Upper lobe of left lung (tissue), 6 donors: Measurements from ENCODE around the gene SRGAP2B. TPM values are rescaled to one million over a fixed set of nuclear protein-coding genes. Genes with fewer than 3 reads are reported as not detected.
A peak's percentile ranks its signal among the peaks of the same experiment; 100 is the strongest.
"Not testable (repeated sequence)": the region's sequence is repeated elsewhere in the genome, so short reads cannot be mapped to it uniquely, and the experiment has no call there.

Experiments
- ATAC-seq, 2 donors: fragments of 200-7000 bp; cut with Tn5 transposase; one replicate each; pipeline ENCODE4 v1.9.1; 2022; ENCODE audit warnings: mild to moderate bottlenecking in 2 of 2, moderate library complexity in 2 of 2; ENCODE audit not compliant: low FRiP score in 2 of 2
- DNase-seq, 2 donors: peaks; one replicate each; pipeline ENCODE4 v3.0.0-alpha.2; 2019 to 2020
- H3K27ac ChIP-seq, 4 donors: fragments of 200-600 bp; sonication (generic); one replicate each; pipeline ENCODE4 v1.5.1; 2016 to 2019
- H3K27me3 ChIP-seq, 4 donors: fragments of 200-600 bp; sonication (generic); one replicate each; pipeline ENCODE4 v1.5.1; 2017 to 2019
- H3K36me3 ChIP-seq, 4 donors: fragments of 200-600 bp; sonication (generic); one replicate each; pipeline ENCODE4 v1.5.1; 2016 to 2019
- H3K4me1 ChIP-seq, 4 donors: fragments of 200-600 bp; sonication (generic); one replicate each; pipeline ENCODE4 v1.5.1; 2018 to 2019
- H3K4me3 ChIP-seq, 4 donors: fragments of 200-600 bp; sonication (generic); one replicate each; pipeline ENCODE4 v1.5.1; 2017 to 2019; ENCODE audit warnings: mild to moderate bottlenecking in 2 of 4, moderate library complexity in 1 of 4
- H3K9me3 ChIP-seq, 4 donors: fragments of 200-600 bp; sonication (generic); one replicate each; pipeline ENCODE4 v1.5.1; 2018 to 2019
- WGBS, 2 donors: methylation state at CpG; one replicate each; pipeline ENCODE4 v1.1.5; 2017 to 2018; 5-methylcytosine and 5-hydroxymethylcytosine counted together
- total RNA-seq, 6 donors: library from RNA; depleted of rRNA in 4 of 6; stranded (reverse); fragments of >200 nt in 4 of 6; gene quantifications; one replicate each; pipeline versions ENCODE4 v1.1.0 to v1.2.1, GENCODE V29; 2016 to 2021
- donor health status: DM: no; HTN: no; CAD: no; lungs with moderate emphysema.
- donor health status: DM: no; HTN: yes; CAD: no; lungs with severe emphysema.

Gene SRGAP2B
- total RNA-seq, 6 donors from 2014 or later = 12.5 to 42.5 (median 29.0) TPM

DNA sequence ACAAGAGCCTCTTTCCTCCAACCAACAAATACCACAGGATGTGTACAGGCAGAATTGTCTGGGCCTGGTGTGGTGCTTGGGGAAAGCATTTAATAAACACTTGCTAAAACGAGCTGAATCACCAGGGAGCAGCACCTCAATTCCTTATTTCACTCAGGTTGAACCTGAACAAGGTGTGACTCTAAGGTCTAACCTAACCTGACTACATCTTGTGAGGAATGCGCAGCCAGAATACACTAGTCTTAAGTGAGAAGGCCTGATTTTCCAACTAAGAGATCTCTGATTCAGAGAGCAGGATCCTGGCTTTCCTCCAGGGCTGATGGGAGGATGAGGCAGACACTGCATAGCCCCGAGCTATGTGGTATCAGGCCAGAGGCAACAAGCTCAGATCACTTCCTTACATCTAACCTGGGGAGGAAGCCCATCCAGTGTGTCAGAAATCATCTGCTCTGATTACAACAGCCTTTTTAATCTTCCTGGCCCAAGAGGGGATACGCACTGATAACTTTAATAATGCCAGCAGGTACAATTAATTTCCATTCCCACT lies 158.9 kb downstream of the SRGAP2B start:
- WGBS, 2 donors = 90% methylated on average over 2 of the region's 4 CpGs; no CpG with 5 or more reads in 1 of the 2 donors
- not testable (repeated sequence) for DNase-seq, H3K36me3 ChIP-seq, H3K9me3 ChIP-seq, H3K27ac ChIP-seq, H3K4me3 ChIP-seq, ATAC-seq, H3K4me1 ChIP-seq, H3K27me3 ChIP-seq

GRCh38 chr1:144935310-144935709 lies 159.8 kb downstream of the SRGAP2B start:
- not testable (repeated sequence) for H3K4me3 ChIP-seq, H3K27me3 ChIP-seq, DNase-seq, H3K27ac ChIP-seq, H3K36me3 ChIP-seq, ATAC-seq, H3K4me1 ChIP-seq, H3K9me3 ChIP-seq
- WGBS, 2 donors = no CpG with 5 or more reads among the region's 3 CpGs

DNA sequence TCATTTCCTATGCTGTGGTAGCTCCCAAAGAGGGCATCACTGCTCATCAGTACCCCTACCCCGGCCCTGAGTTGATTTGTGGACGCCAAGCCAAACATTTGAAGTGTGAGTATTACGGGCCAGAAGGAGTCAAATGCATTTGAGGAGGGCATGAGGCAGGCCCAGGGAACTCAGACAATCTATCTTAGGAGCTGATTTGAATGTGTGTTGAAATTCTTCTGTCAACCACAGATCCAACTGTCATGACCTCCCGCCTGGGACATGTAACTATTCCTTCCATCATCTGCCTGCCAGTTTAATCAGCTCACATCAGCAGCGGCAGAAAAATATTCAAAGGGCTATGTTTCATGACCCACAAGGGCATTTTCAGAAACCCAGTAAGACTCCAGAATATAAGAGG lies 162.1 kb downstream of the SRGAP2B start:
- not testable (repeated sequence) for DNase-seq, H3K36me3 ChIP-seq, ATAC-seq, H3K9me3 ChIP-seq, H3K4me1 ChIP-seq, H3K27me3 ChIP-seq, H3K4me3 ChIP-seq, H3K27ac ChIP-seq
- WGBS, 2 donors = 70 to 100% methylated on average over 1 to 5 of the region's 5 CpGs

GRCh38 chr1:144932153-144932552 lies 163.0 kb downstream of the SRGAP2B start:
- not testable (repeated sequence) for ATAC-seq, H3K27me3 ChIP-seq, H3K36me3 ChIP-seq, H3K4me3 ChIP-seq, H3K9me3 ChIP-seq, DNase-seq, H3K4me1 ChIP-seq, H3K27ac ChIP-seq
- WGBS, 2 donors = 87% methylated on average over 3 of the region's 5 CpGs; no CpG with 5 or more reads in 1 of the 2 donors

GRCh38 chr1:144931553-144931952 lies 163.6 kb downstream of the SRGAP2B start:
- H3K27ac ChIP-seq, H3K4me1 ChIP-seq, H3K36me3 ChIP-seq, H3K27me3 ChIP-seq, ATAC-seq, H3K9me3 ChIP-seq, H3K4me3 ChIP-seq, DNase-seq: not testable (repeated sequence)
- WGBS, 2 donors = 63 to 95% methylated on average over 1 of the region's 1 CpG

DNA sequence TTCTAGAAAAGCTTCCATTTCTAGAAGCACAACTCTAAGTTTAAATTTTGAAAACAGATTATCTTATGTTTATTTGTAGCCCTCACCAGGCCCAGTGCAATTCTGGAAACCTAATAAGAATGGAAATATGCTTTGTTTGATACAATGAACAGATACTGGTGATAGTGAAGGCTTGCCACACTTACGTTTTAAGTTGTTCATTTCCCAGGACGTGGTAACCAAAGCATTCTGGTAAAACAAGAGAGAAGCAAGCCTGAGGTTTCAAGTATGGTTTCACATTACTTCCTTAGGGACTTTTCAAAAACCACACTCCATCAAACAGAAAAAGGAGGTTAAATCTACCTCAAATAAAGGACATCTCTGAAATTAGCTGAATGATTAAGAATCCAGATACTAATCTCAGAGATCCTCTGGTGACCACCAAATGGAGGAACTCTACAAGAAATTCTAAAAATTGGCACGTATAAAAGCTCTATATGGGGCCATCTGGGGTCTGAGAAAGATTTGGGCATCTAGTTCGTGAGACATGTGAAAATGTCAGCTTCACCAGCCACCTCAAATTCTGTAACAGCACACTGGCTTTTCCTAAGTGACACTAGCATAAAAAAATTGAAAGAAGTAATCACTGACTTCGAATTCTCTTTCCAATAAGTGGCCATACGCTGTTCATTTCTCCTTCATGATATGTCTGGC lies 164.9 kb downstream of the SRGAP2B start:
- WGBS, 2 donors = 82% methylated on average over 4 of the region's 6 CpGs; no CpG with 5 or more reads in 1 of the 2 donors
- not testable (repeated sequence) for H3K4me3 ChIP-seq, H3K4me1 ChIP-seq, H3K9me3 ChIP-seq, DNase-seq, H3K36me3 ChIP-seq, H3K27me3 ChIP-seq, H3K27ac ChIP-seq, ATAC-seq

DNA sequence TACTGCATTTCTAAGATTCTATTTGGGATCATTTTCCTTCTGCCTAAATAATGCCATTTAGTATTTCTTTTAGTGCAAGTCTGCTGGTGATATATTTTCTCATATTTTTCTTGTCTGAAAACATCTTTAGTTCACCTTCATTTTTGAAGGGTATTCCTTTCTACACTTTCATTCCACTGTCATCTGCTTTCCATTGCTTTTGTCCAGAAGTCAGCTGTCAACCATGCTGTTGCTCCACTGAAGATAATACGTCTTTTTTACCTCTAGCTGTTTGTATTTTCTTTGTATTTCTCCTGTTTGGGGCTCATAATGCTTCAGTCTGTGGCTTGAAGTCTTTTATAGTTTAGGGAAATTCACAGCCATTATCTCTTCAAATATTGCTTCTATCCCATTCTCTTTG lies 167.8 kb downstream of the SRGAP2B start:
- H3K27ac ChIP-seq, H3K36me3 ChIP-seq, ATAC-seq, DNase-seq, H3K4me1 ChIP-seq, H3K27me3 ChIP-seq, H3K4me3 ChIP-seq, H3K9me3 ChIP-seq: not testable (repeated sequence)
- WGBS, 2 donors = 100% methylated on average over 1 of the region's 1 CpG

GRCh38 chr1:144923640-144924039 lies 171.5 kb downstream of the SRGAP2B start:
- H3K36me3 ChIP-seq, DNase-seq, H3K9me3 ChIP-seq, H3K27me3 ChIP-seq, H3K4me1 ChIP-seq, H3K4me3 ChIP-seq, H3K27ac ChIP-seq: not testable (repeated sequence)
- ATAC-seq = peak in 1 of 2 donors; percentile 80
- no CpG with 5 or more reads among the region's 5 CpGs for WGBS, 2 donors

DNA sequence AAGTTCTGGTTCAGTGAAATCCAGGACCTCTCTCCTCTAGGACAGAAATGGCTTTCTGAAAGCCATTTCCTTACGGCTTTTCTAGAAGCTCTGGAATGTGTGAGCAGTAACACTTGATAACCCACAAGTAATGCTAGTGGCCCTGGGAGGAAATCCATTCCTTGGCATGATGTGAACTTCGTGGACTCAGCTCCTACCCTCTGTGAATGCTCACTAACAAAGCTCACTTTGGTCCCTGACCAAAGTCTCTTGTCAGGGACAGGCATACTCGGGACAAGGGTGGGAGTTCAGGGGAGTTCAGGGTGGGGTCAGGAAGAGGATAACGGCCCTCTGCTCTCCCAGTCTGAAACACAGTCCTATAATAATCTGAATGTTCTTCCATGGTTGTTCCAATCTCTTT lies 172.3 kb downstream of the SRGAP2B start:
- DNase-seq, H3K27me3 ChIP-seq, H3K27ac ChIP-seq, H3K36me3 ChIP-seq, H3K4me3 ChIP-seq, H3K9me3 ChIP-seq, ATAC-seq, H3K4me1 ChIP-seq: not testable (repeated sequence)
- whole genome bisulfite sequencing, 2 donors = 60 to 83% methylated on average over 1 to 2 of the region's 4 CpGs

DNA sequence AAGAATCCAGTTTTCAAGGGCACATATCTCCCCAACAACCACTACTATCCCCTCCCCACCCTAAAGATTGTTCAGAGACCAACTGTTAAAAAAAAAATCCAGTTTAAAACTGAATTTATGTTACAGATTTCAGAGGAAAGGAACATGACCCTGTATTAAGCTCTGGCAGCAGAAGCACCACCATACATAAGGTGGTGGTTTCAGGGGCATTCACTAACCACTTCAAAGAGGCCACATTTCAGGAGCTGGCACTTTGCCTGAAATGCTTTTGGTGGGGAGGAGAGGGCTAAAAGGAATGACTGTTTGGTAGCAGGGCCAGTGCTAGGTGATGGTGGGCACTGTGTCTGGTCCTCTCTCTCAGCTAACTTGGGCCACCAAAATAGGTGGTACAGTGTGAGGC lies 176.0 kb downstream of the SRGAP2B start:
- not testable (repeated sequence) for H3K27ac ChIP-seq, DNase-seq, H3K9me3 ChIP-seq, ATAC-seq, H3K36me3 ChIP-seq, H3K27me3 ChIP-seq, H3K4me1 ChIP-seq, H3K4me3 ChIP-seq

- H3K36me3 ChIP-seq, H3K27ac ChIP-seq, DNase-seq, H3K4me3 ChIP-seq, H3K27me3 ChIP-seq, H3K4me1 ChIP-seq, H3K9me3 ChIP-seq: not testable (repeated sequence)
- WGBS, 2 donors = 60 to 83% methylated on average over 1 of the region's 3 CpGs
- ATAC-seq = peak; percentile 72 to 79
These were observed 177.0 kb downstream of the SRGAP2B start for GRCh38 chr1:144918027-144918603.

DNA sequence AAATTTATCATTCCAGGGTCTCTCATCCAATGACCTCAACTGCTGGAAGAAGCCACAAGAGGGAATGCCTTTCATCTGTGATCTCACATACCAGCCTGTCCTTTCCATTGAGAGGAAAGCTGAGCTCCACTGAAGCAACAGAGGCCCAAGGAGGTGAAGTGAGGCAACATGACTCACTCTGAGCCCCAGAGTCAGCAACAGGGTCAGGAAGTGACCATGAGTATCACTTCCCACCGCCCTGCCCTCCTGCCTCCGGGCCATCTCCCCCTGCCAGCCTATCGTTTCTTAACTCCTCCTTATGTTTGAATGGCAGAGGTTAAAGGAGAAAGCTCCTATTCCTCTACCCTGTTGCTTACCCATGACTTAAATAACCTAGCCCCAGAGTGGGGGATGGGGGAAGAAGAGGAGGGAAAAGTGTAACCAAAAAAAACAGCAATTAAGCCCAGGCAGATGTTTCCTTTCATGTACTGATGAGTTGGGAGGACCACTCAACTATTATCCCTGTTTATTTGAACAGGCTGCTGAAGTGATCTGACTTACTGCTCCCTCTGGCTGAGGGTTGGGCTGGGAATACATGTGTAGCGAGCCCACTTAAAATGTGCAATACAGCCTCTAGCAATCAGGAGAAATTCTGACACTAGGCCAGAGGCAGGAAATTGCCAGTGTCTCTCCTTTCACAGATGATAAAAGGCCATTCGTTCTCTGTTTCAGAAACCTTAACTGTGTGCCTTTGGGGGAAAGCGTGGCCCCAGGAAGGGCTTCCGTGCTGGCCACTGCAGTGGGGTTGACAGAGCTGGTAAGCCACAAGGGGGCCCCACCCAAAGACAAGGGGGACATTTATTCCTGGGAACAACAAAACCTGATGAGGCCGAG lies 177.7 kb downstream of the SRGAP2B start:
- 50% methylated on average over 1 of the region's 8 CpGs; no CpG with 5 or more reads in 1 of the 2 donors for WGBS, 2 donors
- H3K4me1 ChIP-seq, H3K27ac ChIP-seq, H3K4me3 ChIP-seq, DNase-seq, H3K27me3 ChIP-seq, H3K9me3 ChIP-seq, H3K36me3 ChIP-seq: not testable (repeated sequence)
- peak; percentile 78 to 86 for ATAC-seq
